OCI-LY1 (cell line): ENCODE results near the gene CCM2.

Source experiments
- H2AFZ ChIP-seq: fragments of 200-600 bp; sonication (generic), shearing (Covaris generic); 2 replicates; pipeline ENCODE4 v1.6.0; 2014; ENCODE audit warnings: antibody characterized with exemption, mild to moderate bottlenecking, low read length
- H3F3A ChIP-seq: fragments of 200-600 bp; sonication (generic), shearing (Covaris generic); 2 replicates; pipeline ENCODE4 v1.6.0; 2014; ENCODE audit warnings: mild to moderate bottlenecking, antibody characterized with exemption, low read length, moderate library complexity; ENCODE audit not compliant: insufficient read depth
- H3K27ac ChIP-seq: fragments of 200-600 bp; sonication (generic); 2 replicates; pipeline ENCODE4 v1.5.1; 2014; ENCODE audit warnings: low read length, mixed run types, mild to moderate bottlenecking, low read depth; ENCODE audit not compliant: poor library complexity, severe bottlenecking
- H3K27me3 ChIP-seq: fragments of 200-600 bp; sonication (generic); 2 replicates; pipeline ENCODE4 v1.6.0; 2014; ENCODE audit warnings: antibody characterized with exemption, mild to moderate bottlenecking, low read length, moderate library complexity; ENCODE audit not compliant: insufficient read depth
- H3K36me3 ChIP-seq: fragments of 200-600 bp; sonication (generic); 2 replicates; pipeline ENCODE4 v1.6.1; 2014; ENCODE audit warnings: mild to moderate bottlenecking, antibody characterized with exemption, low read length, moderate library complexity, mixed read lengths; ENCODE audit not compliant: insufficient read depth
- H3K4me1 ChIP-seq: fragments of 200-600 bp; sonication (generic); 2 replicates; pipeline ENCODE4 v1.5.1; 2014; ENCODE audit warnings: mild to moderate bottlenecking, low read length, moderate library complexity; ENCODE audit not compliant: insufficient read depth, severe bottlenecking
- H3K4me2 ChIP-seq: fragments of 200-600 bp; sonication (generic), shearing (Covaris generic); 2 replicates; pipeline ENCODE4 v1.6.1; 2014; ENCODE audit warnings: low read length
- H3K4me3 ChIP-seq: fragments of 200-600 bp; sonication (generic); 2 replicates; pipeline ENCODE4 v1.5.1; 2014; ENCODE audit warnings: low read length, low read depth, mild to moderate bottlenecking, mixed read lengths; ENCODE audit not compliant: poor library complexity, severe bottlenecking
- H3K79me2 ChIP-seq: fragments of 200-600 bp; shearing (Covaris generic); 2 replicates; pipeline ENCODE4 v1.6.1; 2016; ENCODE audit warnings: mixed run types, low read length, mixed read lengths; ENCODE audit not compliant: insufficient read depth
- H3K9ac ChIP-seq: fragments of 200-600 bp; sonication (generic), shearing (Covaris generic); 2 replicates; pipeline ENCODE4 v1.6.1; 2014; ENCODE audit warnings: mild to moderate bottlenecking, low read length, mixed read lengths
- H3K9me2 ChIP-seq: fragments of 200-600 bp; sonication (generic), shearing (Covaris generic); 2 replicates; pipeline ENCODE4 v1.6.1; 2014; ENCODE audit warnings: low read depth, mild to moderate bottlenecking, low read length, mixed read lengths
- H3K9me3 ChIP-seq: fragments of 200-600 bp; shearing (Covaris generic); 2 replicates; pipeline ENCODE4 v1.6.1; 2014; ENCODE audit warnings: low read length, mixed read lengths
- H4K20me1 ChIP-seq: fragments of 200-600 bp; sonication (generic), shearing (Covaris generic); 2 replicates; pipeline ENCODE4 v1.6.0; 2016; ENCODE audit warnings: mild to moderate bottlenecking, low read length; ENCODE audit not compliant: insufficient read depth
- EZH2 ChIP-seq: fragments of 200-600 bp; sonication (generic), shearing (Covaris generic); IDR thresholded peaks from 2 replicates; pipeline ENCODE4 v1.8.0; 2017; ENCODE audit warnings: borderline replicate concordance, mixed run types, mild to moderate bottlenecking, antibody characterized with exemption, low read length, moderate library complexity, mixed read lengths
- TF ChIP-seq, protein P1 (sequence below): fragments of 200-600 bp; sonication (generic), shearing (Covaris generic); IDR thresholded peaks from 2 replicates; pipeline ENCODE4 v1.5.1; 2017; ENCODE audit warnings: mild to moderate bottlenecking, antibody characterized with exemption, low read length, moderate library complexity, mixed read lengths

The CCM2 gene

DNA sequence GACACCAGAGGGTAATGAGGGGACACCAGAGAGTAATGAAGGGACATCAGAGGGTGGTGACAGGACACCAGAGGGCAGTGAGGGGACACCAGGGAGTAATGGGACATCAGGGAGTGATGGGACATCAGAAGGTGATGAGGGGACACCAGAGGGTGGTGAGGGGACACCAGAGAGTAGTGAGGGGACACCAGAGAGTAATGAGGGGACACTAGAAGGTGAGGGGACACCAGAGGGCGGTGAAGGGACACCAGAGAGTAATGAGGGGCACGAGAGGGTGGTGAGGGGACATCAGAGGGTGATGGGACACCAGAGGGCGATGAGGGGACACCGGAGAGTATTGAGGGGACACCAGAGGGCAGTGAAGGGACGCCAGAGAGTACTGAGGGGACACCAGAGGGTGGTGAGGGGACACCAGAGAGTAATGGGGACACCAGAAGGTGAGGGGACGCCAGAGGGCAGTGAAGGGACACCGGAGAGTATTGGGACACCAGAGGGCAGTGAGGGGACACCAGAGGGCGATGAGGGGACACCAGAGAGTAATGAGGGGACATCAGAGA is 78.2 kb downstream of the CCM2 start:
- no peaks in the 10 kb centered on the region for H4K20me1 ChIP-seq
- H3K27me3 ChIP-seq = no peaks in the 10 kb centered on the region
- no peak overlapping the region for H2AFZ ChIP-seq
- H3K4me1 ChIP-seq = no peaks in the 10 kb centered on the region
- H3K9ac ChIP-seq = no peak overlapping the region
- TF ChIP-seq, protein P1, sequence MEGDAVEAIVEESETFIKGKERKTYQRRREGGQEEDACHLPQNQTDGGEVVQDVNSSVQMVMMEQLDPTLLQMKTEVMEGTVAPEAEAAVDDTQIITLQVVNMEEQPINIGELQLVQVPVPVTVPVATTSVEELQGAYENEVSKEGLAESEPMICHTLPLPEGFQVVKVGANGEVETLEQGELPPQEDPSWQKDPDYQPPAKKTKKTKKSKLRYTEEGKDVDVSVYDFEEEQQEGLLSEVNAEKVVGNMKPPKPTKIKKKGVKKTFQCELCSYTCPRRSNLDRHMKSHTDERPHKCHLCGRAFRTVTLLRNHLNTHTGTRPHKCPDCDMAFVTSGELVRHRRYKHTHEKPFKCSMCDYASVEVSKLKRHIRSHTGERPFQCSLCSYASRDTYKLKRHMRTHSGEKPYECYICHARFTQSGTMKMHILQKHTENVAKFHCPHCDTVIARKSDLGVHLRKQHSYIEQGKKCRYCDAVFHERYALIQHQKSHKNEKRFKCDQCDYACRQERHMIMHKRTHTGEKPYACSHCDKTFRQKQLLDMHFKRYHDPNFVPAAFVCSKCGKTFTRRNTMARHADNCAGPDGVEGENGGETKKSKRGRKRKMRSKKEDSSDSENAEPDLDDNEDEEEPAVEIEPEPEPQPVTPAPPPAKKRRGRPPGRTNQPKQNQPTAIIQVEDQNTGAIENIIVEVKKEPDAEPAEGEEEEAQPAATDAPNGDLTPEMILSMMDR = peak; percentile 14; the same call in 1 of the 2 replicates
- TF ChIP-seq EZH2 = no peak
- H3K79me2 ChIP-seq = no peaks in the 10 kb centered on the region
- H3K36me3 ChIP-seq = peaks cover 49% of the 10 kb centered on the region
- H3K9me2 ChIP-seq = no peaks in the 10 kb centered on the region
- no peak overlapping the region for H3K4me3 ChIP-seq
- H3F3A ChIP-seq = 0 out of 2 replicates have a peak, but pooled peaks cover 4% of the 10 kb centered on the region
- no peak overlapping the region for H3K4me2 ChIP-seq
- no peaks in the 10 kb centered on the region for H3K9me3 ChIP-seq
- no peak overlapping the region for H3K27ac ChIP-seq

- no peak overlapping the region for H3K9ac ChIP-seq
These were observed 80.4 kb downstream of the CCM2 start for GRCh38 chr7:45080265-45080957.

GRCh38 chr7:45080958-45081669 is 81.1 kb downstream of the CCM2 start:
- Histone ChIP-seq H3K27ac (no peak overlapping the region), H3K9me3 (no peaks in the 10 kb centered on the region), H3K4me2 (no peak overlapping the region), H3K36me3 (peaks cover 20% of the 10 kb centered on the region), H3K27me3 (peaks cover 8% of the 10 kb centered on the region; the same call in 1 of the 2 replicates), H2AFZ (no peak overlapping the region), H4K20me1 (no peaks in the 10 kb centered on the region), H3K79me2 (no peaks in the 10 kb centered on the region), H3F3A (0 out of 2 replicates have a peak, but pooled peaks cover 4% of the 10 kb centered on the region), H3K9me2 (no peaks in the 10 kb centered on the region), H3K4me3 (no peak overlapping the region), H3K9ac (no peak overlapping the region), H3K4me1 (no peaks in the 10 kb centered on the region)
- no peak for TF ChIP-seq EZH2
- TF ChIP-seq, protein P1 = no peak

More at GRCh38 chr7:45080265-45080957, 80.4 kb downstream of the CCM2 start:
- no peaks in the 10 kb centered on the region for H3K4me1 ChIP-seq
- H2AFZ ChIP-seq = no peak overlapping the region
- H3F3A ChIP-seq = 0 out of 2 replicates have a peak, but pooled peaks cover 4% of the 10 kb centered on the region
- H3K4me2 ChIP-seq = no peak overlapping the region
- no peaks in the 10 kb centered on the region for H4K20me1 ChIP-seq
- H3K27ac ChIP-seq = no peak overlapping the region
- H3K9me3 ChIP-seq = no peaks in the 10 kb centered on the region
- H3K36me3 ChIP-seq = peaks cover 27% of the 10 kb centered on the region
- no peaks in the 10 kb centered on the region for H3K9me2 ChIP-seq
- TF ChIP-seq, protein P1 = no peak
- no peak for TF ChIP-seq EZH2
- H3K4me3 ChIP-seq = no peak overlapping the region
- no peaks in the 10 kb centered on the region for H3K79me2 ChIP-seq
- H3K27me3 ChIP-seq = peaks cover 4% of the 10 kb centered on the region; the same call in 1 of the 2 replicates
